HG03378 (cell line): Measurements from ENCODE around the gene DENND4B.

Experiments
- ATAC-seq: cut with Tn5 transposase; IDR thresholded peaks from one replicate; pipeline ENCODE4 v1.9.1; 2021; ENCODE audit warnings: mild to moderate bottlenecking, moderate library complexity; ENCODE audit not compliant: unreplicated experiment

DENND4B gene

DNA sequence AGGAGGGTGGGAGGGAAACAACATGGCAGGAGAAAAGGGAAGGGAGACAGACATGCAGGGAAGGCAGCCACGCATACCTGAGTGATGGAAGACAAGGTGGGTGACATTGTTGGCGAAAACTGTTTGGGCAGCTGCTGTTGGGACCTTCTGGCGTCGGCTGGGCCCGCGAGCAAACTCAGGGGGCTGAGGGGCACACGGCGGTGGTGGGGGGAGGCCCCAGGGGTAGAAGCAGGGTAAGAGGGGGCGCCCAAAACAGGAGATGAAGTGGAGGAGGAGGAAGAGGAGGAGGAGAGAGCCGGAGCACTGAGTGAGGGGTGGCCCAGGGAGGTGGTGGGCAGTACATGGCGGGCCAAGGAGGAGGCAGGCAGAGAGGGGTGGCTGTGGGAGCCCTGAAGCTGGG is 4.7 kb upstream of the DENND4B start:
- ATAC-seq, result no peak

DNA sequence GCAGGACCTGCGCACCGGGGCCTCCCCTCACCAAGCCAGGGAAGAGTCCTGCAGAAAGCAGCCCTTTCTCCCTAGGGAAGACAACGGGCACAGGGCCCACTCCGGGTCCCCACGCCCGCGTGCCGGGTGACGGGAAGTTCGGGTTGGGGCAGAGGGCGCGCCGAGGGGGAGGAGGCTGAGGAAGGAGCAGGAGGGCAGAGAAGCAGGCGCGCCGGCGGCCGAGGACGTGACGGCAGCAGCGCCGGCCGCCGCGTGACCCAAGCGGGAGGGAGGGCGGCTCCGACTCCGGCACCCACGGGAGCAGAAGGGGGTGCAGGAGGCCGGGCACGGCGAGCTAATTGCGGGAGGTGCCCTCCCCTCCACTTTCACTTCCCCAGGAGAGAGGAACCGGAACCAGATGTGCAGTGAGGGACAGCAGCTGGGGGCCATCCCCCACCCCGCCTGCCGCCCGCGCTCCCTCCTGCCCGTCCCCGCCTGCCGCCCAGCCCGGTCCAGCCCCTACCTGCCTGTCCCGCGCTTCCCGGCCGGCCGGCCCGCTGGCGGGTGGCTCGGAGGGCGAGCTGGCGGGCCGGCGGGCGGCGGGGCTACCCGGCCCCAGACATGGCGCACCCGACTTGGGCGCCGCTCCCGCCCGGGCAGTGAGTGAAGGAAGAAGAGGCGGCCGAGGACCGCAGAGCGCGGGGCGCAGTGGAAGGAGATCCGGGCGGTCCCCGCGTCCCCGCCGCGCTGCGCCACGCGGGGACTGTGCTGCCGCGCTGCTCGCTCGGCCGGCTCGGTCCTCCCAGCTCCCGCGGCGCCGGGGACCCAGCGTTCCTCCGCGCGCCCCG is 510 bp downstream of the DENND4B start:
- peak; percentile 63 for ATAC-seq

DNA sequence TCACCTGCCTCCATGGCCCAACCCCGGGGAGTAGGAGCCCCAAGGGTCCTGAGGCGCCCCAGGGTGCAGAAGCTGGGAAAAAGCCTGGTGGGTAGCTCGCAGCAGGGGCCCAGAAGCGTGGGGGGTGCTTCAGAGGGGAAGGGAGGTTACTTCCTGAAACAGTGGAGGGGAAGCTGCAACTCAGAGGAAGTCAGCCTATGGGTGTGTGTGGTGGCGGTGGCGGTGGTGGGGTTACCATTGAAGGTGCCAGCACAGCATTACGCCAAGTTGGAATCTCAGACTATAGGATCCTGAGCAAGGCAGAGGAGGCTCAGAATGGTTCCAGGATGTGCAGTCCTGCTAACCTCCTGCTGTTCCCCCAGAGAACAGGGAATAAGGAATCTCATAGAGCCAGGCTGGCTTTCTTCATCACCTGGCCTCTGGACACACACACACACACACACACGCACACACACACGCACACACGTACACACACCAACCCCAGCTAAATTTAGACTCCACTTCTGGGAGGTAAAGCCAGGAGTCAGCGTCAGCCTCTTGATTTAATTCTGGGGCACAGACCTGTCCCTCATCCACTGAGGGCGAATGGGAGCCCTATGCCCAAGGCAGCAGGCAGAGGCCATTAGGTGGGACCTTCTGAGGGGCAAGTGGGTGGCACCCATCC is 1.3 kb downstream of the DENND4B start:
- ATAC-seq, result no peak

DNA sequence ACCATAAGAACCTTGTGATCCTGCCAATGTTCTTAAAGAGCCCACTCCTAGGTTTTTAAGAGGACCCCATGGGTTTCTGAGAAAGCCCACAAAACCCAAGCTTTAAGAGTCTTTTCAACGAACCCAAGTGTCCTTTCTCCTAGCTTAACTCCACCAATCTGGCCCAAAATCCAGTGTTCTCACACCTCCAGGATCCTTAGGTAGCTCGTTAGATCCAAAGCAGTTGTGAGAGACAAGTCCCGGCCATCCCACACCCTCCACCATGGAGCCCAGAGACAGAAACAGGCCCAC is 1.7 kb downstream of the DENND4B start:
- no peak for ATAC-seq

DNA sequence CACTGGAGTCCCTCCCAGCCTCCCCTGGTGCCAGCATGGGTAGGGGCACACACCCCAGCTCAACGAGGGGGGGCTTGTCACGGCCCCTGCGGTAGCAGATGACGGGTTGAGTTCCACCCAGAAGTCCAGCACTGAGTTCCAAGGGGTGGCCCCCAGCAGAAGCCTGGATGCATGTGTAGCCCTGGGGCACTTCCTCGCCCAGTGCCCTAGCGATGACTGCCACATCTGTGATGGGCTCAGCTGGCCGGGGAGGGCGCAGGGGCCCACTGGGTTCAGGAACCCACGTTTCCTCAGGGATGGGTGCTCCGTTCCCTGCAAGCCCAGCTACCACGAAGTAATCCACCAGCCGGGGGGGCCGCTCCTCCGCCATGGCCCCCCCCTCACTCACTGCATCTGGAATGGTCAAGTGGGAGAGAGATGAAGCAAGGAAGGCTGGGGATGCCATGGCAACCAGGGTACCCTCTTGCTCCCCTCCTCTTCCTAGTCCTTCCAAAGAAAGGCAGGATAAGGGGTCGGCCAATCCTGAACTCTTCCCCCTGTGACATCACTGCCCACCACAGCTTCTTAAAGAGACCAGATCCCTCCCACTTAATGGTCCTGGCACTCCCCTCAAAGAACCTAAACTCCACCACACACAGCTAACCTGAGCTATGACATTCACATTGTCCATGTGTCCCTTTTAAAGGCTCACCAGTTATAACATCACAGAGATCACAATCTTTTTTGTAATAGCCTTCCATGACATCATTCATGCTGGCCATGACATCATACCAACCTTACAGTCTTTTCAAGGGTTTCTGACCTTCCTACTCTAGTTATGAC is 2.3 kb downstream of the DENND4B start:
- no peak for ATAC-seq

DNA sequence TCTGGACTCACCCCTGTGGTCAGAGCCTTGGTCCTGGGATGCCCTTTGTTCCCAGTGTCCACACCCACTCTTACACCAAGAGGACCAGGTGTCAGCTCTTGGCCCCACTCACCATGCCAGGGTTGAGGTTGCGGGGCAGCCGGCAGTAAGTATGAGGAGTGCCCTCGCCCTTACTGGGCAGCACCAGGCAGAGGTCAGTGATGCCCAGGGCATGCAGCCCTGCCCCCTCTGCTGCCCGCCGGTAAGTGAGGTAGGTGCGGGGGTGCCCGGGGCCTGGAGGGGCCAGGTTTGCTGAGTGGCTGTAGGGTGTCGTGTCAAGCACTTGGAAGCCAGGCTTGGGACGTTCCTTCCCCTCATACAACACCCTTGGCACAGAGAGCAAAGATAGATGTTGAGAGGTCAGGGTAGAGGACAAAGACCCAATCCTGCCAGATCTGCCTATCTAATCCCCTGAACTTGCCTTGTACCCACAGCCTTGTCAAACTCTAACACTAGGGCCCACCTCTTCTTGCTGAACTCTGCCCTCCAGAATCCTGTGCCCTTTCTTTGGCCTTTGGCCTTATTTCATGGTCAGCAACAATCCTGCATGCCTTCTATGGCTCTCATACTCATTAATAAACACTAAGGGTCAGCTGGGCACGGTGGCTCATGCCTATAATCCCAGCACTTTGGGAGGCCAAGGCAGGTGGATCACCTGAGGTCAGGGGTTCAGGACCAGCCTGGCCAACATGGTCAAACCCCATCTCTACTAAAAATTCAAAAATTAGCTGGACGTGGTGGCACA is 3.6 kb downstream of the DENND4B start:
- ATAC-seq, result no peak

DNA sequence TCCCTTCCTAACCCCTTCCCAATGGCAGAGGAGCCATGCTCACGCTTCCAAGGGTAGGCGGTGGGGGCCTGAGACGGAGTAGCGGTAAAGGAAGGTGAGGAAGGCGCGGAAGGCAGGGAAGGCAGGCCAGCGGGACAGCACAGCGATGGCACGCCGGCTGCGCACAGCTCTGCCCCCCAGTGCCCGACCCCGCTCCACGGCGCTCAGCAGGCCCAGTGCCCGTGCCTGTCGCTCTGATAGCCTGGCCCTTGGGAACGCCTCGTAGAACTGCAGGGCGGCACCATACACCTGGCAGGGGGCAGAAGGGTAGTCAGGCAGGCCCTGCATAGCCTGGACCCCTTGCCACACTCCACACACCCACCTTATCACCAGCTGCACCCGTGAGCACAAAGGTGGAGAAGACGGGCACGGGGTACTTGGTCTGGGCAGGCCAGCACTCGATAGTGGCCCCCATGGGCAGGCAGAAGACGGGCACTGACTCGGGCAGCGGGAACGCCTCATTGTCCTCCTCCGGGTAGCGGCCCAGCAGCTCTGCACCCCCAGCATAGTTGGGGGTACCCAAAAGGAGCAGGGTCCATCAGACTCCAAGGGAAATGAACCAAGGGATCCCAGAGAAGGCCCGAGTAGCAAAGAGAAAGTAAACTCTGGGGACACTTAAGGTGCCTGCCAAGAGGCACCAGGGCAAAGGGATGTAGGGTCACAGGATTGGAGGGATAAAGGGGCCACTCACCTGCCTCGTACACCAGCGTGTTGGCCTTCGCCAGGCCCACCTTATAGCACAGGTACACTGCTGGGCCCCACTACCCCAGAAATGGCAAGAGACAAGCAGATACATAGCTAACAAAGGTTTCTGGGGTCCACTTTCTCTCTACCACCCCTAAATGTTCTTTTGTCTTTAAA is 4.4 kb downstream of the DENND4B start:
- no peak for ATAC-seq

DNA sequence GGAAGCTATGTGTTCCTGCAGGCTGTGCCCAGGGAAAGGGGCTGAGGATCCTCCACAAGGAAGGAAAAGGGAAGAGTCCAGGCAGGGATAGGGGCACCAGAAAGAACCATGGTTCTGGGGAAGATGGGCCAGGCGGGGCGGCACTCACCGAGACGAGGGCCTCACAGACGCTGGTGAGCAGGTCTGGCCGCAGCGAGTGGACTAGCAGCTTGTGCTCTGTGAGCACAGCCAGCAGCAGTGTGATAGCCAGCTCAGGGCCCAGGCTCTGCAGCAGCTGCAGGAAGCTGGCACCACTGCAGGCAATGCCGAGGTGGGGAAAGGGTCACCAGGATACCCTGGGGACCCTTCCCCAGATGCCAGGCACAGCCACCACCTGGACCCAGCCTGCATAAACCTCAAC is 5.8 kb downstream of the DENND4B start:
- ATAC-seq, result no peak

DNA sequence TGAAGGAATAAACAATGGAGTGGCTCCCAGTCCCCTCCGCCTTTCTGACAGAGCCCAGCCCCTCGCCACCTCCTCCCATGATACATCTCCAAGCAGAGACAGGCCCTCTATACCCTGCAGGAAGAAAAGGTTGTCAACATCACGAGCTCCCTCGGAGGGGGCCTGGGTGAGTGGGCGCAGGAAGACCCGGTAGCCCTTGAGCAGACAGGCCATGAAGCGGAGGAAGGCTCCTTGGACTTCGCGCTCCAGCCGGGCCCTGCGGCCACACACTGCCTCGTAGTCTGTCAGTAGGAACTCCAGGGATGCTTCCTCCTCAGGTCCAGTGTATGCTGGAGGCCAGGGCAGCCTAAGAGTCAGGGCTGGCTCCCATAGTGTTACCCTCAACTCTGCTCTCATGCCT is 7.0 kb downstream of the DENND4B start:
- ATAC-seq, result no peak

DNA sequence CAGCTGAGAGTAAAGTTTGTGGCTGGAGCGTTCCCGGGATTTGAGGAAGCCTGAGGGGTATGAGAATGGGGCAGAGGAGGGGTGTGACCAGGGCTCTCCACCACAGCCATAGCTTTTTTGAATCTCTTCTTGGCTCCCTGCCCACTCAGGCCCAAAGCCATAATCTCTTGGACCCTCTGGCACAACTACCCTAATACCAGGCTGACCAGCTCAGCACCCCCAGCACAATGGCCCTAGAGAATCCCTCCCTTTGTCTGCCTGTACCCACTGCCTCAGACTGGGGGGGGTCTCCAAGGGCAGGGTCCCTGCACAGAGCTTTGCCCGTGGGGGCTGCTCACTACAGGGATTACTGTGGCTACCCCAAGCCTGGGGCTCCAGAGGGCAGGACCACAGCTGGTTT is 7.5 kb downstream of the DENND4B start:
- no peak for ATAC-seq

DNA sequence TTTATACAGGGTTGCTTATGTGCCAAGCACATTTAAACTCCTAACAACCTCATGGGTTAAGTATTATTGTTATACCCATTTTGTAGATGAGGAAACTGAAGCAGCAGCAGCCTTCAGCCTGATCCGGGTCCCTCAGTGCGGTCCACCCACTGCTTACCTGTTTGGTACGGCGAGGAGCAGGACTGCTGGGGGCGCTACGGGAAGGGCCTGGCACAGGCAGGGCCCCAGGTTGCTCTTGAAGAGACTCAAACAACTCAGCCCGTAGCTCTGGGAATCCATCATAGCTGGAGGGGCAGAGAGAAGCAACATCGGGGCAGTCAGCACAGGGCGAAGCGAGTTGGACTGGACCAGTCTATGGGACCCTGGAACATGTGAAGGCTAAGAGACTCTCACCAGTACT is 9.2 kb downstream of the DENND4B start:
- ATAC-seq, result no peak

DNA sequence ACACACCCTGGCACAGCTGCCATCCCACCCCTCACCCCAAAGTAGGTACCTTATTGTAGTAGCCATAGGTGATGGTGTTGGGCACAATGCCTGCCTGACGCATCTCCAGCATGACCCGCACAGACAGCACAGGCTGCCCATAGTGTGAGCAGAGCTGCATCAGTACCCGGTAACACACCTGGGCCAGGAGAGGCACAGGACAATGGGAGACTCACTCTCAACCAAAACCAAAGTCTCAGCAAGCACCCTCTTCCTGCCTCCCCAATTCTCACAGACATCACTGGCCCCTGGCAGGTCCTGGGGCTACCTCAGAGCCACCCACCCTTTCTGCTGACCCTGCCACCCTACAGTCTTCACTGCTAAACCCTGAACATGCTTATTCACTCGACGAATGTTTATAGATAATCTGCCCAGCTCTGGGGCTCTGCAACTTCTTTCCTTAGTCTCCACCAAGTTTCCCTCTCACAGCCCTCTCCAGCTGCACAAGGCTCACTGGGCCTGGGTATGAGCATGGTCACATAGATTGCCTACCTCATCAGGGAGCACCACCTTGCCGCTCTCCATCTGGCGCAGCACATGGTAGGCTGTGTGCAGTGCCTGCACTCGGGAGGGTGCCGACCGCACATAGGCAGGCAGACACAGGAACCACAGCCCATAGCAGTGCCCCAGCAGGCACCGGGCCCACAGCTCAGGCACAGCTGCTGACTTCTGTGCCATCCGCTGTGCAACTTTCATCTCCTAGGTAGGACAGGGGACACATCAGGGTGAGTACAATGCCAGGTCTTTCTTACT is 10.3 kb downstream of the DENND4B start:
- ATAC-seq, result no peak

DNA sequence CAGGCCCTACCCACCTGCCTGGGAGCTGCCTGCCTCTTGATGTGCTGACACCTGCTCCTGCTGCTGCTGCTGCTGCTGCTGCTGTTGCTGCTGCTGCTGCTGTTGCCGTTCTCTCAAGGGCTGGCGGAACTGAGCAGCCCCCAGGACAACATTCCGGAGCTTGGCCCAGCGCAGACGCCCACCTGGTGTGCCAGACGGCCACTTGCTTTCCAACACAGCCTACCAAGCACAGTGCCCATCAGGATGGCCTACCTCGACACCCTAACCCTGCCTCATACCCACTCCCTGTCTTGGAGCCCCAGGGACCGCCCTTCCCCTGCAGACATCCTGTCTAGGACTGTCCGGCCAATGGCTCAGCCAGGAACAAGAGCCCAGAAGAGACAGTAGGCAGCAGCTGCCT is 11.8 kb downstream of the DENND4B start:
- ATAC-seq, result no peak

DNA sequence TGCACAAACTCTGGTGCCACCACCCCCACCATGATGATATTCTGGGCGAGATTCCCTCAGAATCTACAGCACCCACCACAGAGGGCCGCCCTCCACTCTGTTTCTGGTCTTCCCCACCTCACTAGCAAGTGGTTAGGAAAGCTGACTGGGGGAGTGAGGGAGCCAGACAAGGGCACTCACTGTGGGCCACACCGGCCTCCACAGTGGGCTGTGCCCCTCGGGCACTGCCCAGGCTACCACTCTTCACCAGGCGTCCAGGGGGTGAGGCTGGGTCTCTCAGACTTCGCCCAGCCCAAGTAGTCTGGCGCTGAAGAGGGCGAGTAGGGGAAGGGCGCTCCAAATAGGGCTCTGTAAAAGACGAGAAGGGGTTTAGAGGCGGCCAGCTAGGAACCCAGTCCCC is 12.6 kb downstream of the DENND4B start:
- ATAC-seq, result no peak

DNA sequence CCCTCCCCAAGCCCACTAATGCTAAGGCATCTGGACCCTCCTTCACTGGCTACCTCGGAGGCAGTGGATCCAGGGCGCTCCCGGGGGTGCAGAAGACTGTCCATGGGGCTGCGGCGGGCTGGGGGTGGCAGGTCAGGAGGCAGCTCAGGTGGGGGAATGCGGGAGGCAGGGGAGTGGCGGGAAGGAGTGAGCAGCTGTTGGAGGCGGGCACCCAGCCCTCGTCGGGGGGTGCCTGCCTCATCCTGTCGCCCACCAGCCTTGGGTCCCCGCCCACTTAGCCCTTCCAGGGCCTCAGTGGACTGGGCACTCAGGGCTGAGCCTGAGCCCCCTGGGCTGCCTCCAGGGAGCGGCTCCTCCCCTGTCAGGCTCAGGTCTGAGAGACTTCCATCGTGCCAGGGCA is 13.1 kb downstream of the DENND4B start:
- no peak for ATAC-seq

DNA sequence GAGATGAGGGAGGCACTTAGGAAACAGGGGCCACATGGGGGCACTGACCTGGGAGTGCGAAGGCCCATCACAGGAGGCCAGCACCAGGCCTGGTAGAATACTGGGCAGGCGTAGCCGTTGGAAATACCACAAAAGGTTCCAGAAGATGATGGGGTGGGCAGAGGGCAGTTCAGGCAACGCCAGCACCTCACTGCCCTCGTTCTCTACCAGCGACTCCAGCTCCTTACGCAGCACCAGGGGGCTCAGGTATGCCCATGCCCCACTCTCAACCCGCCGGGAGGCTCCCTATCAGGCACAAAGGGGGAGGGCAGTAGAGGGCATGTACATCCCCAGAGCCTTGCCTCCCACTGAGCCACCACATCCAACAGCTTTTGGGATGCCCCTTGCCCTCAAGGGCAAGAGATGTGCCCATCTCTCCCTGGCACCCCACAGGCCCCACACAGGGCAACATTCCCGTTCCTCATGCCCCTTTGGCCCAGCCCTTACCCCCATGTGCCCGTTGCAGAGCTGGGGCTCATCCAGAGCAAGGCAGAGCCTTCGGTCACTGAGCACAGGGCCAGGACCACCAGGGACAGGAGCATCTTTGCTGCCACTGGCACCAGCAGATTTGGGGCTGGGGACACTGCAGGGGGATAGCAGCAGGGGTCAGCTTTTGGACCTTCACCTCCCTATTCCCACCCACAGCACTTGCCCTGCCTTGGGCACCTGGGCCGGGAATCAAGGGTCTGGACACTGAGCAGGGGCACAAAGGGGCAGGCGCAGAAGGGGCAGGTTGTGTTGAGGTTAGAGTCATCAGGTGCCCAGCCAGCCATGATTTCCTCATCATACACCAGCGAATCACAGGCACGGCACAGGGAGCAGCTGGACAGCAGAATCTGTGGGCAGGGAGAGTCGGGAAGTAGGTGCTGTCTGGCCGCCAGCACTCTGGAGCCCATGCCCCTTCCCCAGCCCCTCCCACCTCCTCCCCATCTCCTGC is 14.1 kb downstream of the DENND4B start:
- no peak for ATAC-seq

DNA sequence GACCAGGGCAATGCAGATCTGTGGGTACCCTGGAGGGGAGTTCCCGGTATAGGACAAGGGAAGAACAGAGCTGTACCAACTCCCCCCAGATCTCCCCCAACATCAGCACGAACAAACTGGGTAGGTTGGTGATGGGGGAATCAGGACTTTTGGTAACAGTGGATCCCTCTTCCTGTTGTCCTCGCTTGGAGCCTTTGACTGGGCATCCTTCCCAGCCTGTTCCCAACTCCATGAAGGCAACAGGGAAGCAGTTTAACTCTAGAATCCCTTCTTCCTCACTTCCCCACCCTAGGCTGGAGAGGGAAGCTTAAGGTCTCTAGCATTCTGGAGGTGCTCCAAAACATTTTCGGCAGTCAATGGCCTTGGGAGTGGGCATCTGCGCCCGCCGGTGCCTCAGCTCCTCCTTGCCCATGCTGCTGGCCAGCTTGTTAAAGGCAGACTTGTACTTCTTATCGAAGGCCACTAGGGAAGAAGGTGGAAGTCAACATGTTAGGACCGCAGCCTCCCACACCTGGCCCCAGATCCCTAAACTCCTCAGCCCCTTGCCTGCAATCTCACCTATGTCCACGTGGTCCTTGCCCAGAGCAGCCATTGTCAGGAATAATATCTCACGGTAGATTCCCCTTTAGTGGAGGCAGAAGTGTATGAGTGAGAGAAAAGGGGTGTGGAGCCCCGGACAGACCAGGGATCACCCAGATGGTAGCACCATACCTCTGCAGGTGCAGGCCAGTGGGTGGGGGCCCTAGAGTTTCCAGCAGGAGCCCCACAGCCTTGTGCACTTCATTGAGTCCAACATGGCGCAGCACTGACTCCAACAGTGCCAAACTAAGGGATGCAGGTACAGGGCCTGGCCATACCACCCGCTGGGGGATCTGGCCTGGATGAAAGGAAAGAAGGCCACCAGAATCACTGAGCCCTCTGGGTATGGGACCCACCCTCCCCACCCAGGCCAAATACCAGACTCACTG is 16.3 kb downstream of the DENND4B start:
- no peak for ATAC-seq
